ENCODE measurements around the gene CCDC73. TPM values are rescaled to one million over a fixed set of nuclear protein-coding genes. Genes with fewer than 3 reads are reported as not detected.

CCDC73 gene
- total RNA-seq, 1 experiment from 2014 or later, result not detected

GRCh38 chr11:32821917-32822560, 27.6 kb upstream of the CCDC73 start (continued):
- TF ChIP-seq, protein P1, sequence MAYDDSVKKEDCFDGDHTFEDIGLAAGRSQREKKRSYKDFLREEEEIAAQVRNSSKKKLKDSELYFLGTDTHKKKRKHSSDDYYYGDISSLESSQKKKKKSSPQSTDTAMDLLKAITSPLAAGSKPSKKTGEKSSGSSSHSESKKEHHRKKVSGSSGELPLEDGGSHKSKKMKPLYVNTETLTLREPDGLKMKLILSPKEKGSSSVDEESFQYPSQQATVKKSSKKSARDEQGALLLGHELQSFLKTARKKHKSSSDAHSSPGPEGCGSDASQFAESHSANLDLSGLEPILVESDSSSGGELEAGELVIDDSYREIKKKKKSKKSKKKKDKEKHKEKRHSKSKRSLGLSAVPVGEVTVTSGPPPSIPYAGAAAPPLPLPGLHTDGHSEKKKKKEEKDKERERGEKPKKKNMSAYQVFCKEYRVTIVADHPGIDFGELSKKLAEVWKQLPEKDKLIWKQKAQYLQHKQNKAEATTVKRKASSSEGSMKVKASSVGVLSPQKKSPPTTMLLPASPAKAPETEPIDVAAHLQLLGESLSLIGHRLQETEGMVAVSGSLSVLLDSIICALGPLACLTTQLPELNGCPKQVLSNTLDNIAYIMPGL (CRISPR knock-in tag; IDR thresholded peaks at IDR 0.05), result no peak
- TF ChIP-seq CREB1 (CRISPR knock-in tag; IDR thresholded peaks at IDR 0.05) (no peak), RORB (CRISPR knock-in tag; IDR thresholded peaks at IDR 0.05) (no peak), CREM (CRISPR knock-in tag; IDR thresholded peaks at IDR 0.05) (no peak), HMGA2 (CRISPR knock-in tag; IDR thresholded peaks at IDR 0.05) (no peak), TEAD4 (CRISPR knock-in tag; IDR thresholded peaks at IDR 0.05) (no peak)

- POLR2A ChIA-PET, result no interaction called here
- CTCF ChIA-PET, result no interaction called here
- Mint-ChIP-seq H3K9me3 (no peaks in the 10 kb centered on the region), H3K27me3 (ENCODE audit: low read depth) (no peaks in the 10 kb centered on the region; the same call in 1 of the 2 replicates), H3K36me3 (no peaks in the 10 kb centered on the region), H3K4me3 (no peak overlapping the region), H3K4me1 (no peaks in the 10 kb centered on the region), H3K27ac (no peak overlapping the region)
- DNase-seq (ENCODE audit: low spot score), result no peak
- no peak for ATAC-seq
- TF ChIP-seq, protein P2, sequence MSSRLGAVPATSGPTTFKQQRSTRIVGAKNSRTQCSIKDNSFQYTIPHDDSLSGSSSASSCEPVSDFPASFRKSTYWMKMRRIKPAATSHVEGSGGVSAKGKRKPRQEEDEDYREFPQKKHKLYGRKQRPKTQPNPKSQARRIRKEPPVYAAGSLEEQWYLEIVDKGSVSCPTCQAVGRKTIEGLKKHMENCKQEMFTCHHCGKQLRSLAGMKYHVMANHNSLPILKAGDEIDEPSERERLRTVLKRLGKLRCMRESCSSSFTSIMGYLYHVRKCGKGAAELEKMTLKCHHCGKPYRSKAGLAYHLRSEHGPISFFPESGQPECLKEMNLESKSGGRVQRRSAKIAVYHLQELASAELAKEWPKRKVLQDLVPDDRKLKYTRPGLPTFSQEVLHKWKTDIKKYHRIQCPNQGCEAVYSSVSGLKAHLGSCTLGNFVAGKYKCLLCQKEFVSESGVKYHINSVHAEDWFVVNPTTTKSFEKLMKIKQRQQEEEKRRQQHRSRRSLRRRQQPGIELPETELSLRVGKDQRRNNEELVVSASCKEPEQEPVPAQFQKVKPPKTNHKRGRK (CRISPR knock-in tag; IDR thresholded peaks at IDR 0.05; ENCODE audit: borderline replicate concordance), result no peak
- TF ChIP-seq, protein P3, sequence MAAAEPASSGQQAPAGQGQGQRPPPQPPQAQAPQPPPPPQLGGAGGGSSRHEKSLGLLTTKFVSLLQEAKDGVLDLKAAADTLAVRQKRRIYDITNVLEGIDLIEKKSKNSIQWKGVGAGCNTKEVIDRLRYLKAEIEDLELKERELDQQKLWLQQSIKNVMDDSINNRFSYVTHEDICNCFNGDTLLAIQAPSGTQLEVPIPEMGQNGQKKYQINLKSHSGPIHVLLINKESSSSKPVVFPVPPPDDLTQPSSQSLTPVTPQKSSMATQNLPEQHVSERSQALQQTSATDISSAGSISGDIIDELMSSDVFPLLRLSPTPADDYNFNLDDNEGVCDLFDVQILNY (CRISPR knock-in tag; IDR thresholded peaks at IDR 0.05), result no peak
- TF ChIP-seq, protein P4, sequence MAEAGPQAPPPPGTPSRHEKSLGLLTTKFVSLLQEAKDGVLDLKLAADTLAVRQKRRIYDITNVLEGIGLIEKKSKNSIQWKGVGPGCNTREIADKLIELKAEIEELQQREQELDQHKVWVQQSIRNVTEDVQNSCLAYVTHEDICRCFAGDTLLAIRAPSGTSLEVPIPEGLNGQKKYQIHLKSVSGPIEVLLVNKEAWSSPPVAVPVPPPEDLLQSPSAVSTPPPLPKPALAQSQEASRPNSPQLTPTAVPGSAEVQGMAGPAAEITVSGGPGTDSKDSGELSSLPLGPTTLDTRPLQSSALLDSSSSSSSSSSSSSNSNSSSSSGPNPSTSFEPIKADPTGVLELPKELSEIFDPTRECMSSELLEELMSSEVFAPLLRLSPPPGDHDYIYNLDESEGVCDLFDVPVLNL (CRISPR knock-in tag; IDR thresholded peaks at IDR 0.05; ENCODE audit: borderline replicate concordance, low read depth), result no peak
- TF ChIP-seq SOX15 (CRISPR knock-in tag; IDR thresholded peaks at IDR 0.05) (no peak), PRRX2 (CRISPR knock-in tag; IDR thresholded peaks at IDR 0.05) (no peak), ERG (CRISPR knock-in tag; IDR thresholded peaks at IDR 0.05) (no peak), ZNF671 (CRISPR knock-in tag; IDR thresholded peaks at IDR 0.05) (no peak), ESRRA (CRISPR knock-in tag; IDR thresholded peaks at IDR 0.05; ENCODE audit: borderline replicate concordance) (no peak), RELA (CRISPR knock-in tag; IDR thresholded peaks at IDR 0.05; ENCODE audit: borderline replicate concordance) (no peak), CREB1 (CRISPR knock-in tag; IDR thresholded peaks at IDR 0.05) (no peak), USF1 (CRISPR knock-in tag; IDR thresholded peaks at IDR 0.05) (no peak), ZNF396 (CRISPR knock-in tag; IDR thresholded peaks at IDR 0.05; ENCODE audit: borderline replicate concordance) (no peak), ATF2 (CRISPR knock-in tag; IDR thresholded peaks at IDR 0.05; ENCODE audit: borderline replicate concordance, low read depth) (no peak)
- TF ChIP-seq, protein P5, sequence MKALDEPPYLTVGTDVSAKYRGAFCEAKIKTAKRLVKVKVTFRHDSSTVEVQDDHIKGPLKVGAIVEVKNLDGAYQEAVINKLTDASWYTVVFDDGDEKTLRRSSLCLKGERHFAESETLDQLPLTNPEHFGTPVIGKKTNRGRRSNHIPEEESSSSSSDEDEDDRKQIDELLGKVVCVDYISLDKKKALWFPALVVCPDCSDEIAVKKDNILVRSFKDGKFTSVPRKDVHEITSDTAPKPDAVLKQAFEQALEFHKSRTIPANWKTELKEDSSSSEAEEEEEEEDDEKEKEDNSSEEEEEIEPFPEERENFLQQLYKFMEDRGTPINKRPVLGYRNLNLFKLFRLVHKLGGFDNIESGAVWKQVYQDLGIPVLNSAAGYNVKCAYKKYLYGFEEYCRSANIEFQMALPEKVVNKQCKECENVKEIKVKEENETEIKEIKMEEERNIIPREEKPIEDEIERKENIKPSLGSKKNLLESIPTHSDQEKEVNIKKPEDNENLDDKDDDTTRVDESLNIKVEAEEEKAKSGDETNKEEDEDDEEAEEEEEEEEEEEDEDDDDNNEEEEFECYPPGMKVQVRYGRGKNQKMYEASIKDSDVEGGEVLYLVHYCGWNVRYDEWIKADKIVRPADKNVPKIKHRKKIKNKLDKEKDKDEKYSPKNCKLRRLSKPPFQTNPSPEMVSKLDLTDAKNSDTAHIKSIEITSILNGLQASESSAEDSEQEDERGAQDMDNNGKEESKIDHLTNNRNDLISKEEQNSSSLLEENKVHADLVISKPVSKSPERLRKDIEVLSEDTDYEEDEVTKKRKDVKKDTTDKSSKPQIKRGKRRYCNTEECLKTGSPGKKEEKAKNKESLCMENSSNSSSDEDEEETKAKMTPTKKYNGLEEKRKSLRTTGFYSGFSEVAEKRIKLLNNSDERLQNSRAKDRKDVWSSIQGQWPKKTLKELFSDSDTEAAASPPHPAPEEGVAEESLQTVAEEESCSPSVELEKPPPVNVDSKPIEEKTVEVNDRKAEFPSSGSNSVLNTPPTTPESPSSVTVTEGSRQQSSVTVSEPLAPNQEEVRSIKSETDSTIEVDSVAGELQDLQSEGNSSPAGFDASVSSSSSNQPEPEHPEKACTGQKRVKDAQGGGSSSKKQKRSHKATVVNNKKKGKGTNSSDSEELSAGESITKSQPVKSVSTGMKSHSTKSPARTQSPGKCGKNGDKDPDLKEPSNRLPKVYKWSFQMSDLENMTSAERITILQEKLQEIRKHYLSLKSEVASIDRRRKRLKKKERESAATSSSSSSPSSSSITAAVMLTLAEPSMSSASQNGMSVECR (CRISPR knock-in tag; IDR thresholded peaks at IDR 0.05; ENCODE audit: borderline replicate concordance), result no peak
- TF ChIP-seq, protein P6, sequence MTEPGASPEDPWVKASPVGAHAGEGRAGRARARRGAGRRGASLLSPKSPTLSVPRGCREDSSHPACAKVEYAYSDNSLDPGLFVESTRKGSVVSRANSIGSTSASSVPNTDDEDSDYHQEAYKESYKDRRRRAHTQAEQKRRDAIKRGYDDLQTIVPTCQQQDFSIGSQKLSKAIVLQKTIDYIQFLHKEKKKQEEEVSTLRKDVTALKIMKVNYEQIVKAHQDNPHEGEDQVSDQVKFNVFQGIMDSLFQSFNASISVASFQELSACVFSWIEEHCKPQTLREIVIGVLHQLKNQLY (CRISPR knock-in tag; IDR thresholded peaks at IDR 0.05), result no peak
These were observed 27.1 kb upstream of the CCDC73 start for GRCh38 chr11:32821517-32821916.
